ENCODE data around the gene AFAP1L1.
"Not testable (repeated sequence)": the region's sequence is repeated elsewhere in the genome, so short reads cannot be mapped to it uniquely, and the experiment has no call there.

The AFAP1L1 gene

DNA sequence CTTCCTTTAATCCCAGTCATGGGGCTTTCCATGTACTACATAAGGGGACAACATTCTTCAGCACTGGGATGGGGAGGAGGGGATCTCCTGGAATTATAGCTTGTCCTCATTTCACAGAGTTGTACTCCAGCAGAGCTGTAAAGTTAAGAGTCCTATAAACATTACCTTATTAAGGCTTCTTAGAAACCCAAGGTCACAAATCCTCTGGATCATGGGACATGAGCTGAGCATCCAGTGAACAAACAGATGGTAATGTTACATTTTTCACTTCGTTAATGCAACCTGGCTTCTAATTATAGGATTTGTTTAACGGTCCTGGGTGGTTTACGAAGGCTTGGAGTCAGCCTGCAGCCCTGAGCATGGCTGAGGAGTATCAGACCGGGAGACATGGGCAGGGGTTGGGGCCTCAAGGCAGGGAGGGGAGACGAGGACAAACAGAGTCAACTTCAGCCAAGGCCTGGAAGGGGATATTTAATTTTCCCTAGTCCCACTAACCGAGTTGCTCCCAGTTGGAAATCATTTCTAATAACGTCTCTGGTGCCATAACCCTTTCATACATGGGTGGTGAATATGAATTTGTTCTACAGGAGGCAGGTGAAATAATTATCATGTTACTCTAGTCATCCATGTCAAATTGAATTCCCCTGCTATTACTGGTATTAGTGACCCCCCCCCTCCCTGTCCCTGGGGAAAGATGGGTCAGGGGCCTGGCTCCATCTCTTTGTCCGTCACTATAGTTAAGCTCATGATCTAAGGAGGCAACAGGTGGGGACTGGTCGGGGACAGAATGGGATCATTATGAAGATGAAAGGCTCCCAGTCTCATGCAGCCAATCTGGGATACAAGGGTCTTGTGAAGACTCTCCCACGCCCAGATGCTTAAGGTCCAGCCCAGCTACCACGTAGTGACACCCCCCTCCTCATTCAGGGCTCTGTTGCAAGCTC, 118.2 kb downstream of the AFAP1L1 start:
- no peaks in the 10 kb centered on the region for H3K9me3 Mint-ChIP-seq
- H3K36me3 Mint-ChIP-seq (ENCODE audit: low read depth), result no peaks in the 10 kb centered on the region
- no peaks in the 10 kb centered on the region for H3K4me1 Mint-ChIP-seq (ENCODE audit: low read depth)
- H3K27me3 Mint-ChIP-seq (ENCODE audit: low read depth), result peaks cover 12% of the 10 kb centered on the region
- no peak overlapping the region for H3K27ac Mint-ChIP-seq
- DNase-seq (ENCODE audit: low spot score), result no peak
- no peak overlapping the region for H3K4me3 Mint-ChIP-seq

DNA sequence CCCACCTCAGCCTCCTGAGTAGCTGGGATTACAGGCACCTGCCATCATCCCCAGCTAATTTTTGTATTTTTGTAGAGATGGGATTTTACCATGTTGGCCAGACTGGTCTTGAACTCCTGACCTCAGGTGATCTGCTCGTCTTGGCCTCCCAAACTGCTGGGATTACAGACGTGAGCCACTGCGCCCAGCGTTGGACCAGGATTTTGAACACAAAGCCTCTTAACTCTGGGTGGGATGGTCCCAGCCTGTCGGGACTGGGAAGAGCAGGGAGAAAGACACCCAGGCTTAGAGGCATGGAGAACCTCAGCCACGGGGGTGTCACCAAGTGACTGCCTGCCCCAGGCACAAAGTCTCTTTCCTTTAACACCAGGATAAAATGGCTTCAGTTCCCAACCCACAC, 119.4 kb downstream of the AFAP1L1 start:
- not testable (repeated sequence) for H3K27ac Mint-ChIP-seq

More for the DNA sequence above, 119.4 kb downstream of the AFAP1L1 start:
- H3K4me1 Mint-ChIP-seq (ENCODE audit: low read depth); DNase-seq (ENCODE audit: low spot score); H3K9me3 Mint-ChIP-seq; H3K36me3 Mint-ChIP-seq (ENCODE audit: low read depth); H3K4me3 Mint-ChIP-seq: not testable (repeated sequence)
- peaks cover 12% of the 10 kb centered on the region for H3K27me3 Mint-ChIP-seq (ENCODE audit: low read depth)

Measured in T-helper 2 cell treated with Interferon-gamma antibody and Interleukin-4, amounts not matched to agents 5 μg/mL and 100 μg/mL, for 36 hours (primary cell).